ENCODE data around the gene TFF3.

GRCh38 chr21:42353623-42354022 is 38.4 kb upstream of the TFF3 start:
- no peak for TF ChIP-seq CTCF (IDR thresholded peaks at IDR 0.05)
- TF ChIP-seq POLR2A (IDR thresholded peaks at IDR 0.05) = no peak
- no peak for TF ChIP-seq POLR2AphosphoS5 (IDR thresholded peaks at IDR 0.05; ENCODE audit: insufficient read depth in 1 of 2, low read depth in 1 of 2)
